GOT3 (cell line): ENCODE measurements around the gene FAM117B.

Experiments
- DNase-seq: peaks from one replicate; lab custom pipeline; 2025; ENCODE audit warnings: mixed read lengths; lab: John Stamatoyannopoulos, UW

The FAM117B gene

GRCh38 chr2:202814226-202814625 lies 179.5 kb downstream of the FAM117B start:
- no peak for DNase-seq

GRCh38 chr2:202815548-202816360 lies 181.0 kb downstream of the FAM117B start:
- no peak for DNase-seq

GRCh38 chr2:202817771-202818170 lies 183.0 kb downstream of the FAM117B start:
- DNase-seq: no peak

DNA sequence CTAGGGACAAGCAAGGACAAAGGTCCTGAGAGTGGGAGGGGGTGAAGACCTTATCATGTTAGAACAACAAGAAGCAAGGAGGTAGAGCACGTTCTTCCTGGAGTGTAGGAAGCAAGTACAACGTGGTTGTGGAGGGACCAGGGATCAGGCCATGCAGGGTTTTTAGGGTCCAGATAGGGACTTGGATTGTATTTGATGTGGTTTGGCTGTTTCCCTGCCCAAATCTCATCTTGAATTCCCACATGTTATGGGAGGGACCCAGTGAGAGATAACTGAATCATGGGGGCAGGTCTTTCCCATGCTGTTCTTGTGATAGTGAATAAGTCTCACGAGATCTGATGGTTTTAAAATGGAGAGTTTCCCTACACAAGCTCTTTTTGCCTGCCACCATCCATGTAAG lies 183.6 kb downstream of the FAM117B start:
- no peak for DNase-seq
